Activated CD8-positive, alpha-beta memory T cell treated with anti-CD3 and anti-CD28 coated beads, Interleukin-2, amount 50 U/mL, for 4 hours (primary cell): ENCODE results near the gene ZNF611.
"Not testable (repeated sequence)": the region's sequence is repeated elsewhere in the genome, so short reads cannot be mapped to it uniquely, and the experiment has no call there.

ENCODE experiments used
- DNase-seq: peaks from one replicate; pipeline ENCODE4 v3.0.0-alpha.2; 2020

ZNF611 gene

GRCh38 chr19:52734893-52735661 lies at the start of gene ZNF611:
Gene ZNF611 (minus strand): TSS chr19:52735044. CDS start chr19:52715894, 19,150 bp downstream.
- peak; percentile 100 for DNase-seq

DNA sequence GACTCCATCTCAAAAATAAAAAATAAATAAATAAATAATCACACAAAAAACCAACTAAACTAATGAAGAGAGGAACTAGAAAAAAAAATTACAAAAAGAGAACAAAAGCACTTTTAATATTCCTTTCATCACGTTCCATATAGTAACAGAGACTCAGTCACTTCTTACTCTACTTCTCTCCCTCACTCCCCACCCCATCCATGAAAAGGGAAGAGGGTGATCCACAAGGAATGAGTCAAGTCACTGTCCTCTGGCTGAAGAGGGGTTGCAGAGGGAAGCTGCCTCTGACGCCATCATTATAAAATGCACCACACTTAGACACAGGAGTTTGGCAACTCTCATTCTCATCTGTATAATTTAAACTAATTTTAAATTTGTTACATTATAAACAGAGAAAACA lies 48.0 kb upstream of the ZNF611 start:
- DNase-seq = not testable (repeated sequence)

GRCh38 chr19:52778811-52779210 lies 44.0 kb upstream of the ZNF611 start:
- DNase-seq = peak; percentile 54

GRCh38 chr19:52756447-52756846 lies 21.6 kb upstream of the ZNF611 start:
- not testable (repeated sequence) for DNase-seq

DNA sequence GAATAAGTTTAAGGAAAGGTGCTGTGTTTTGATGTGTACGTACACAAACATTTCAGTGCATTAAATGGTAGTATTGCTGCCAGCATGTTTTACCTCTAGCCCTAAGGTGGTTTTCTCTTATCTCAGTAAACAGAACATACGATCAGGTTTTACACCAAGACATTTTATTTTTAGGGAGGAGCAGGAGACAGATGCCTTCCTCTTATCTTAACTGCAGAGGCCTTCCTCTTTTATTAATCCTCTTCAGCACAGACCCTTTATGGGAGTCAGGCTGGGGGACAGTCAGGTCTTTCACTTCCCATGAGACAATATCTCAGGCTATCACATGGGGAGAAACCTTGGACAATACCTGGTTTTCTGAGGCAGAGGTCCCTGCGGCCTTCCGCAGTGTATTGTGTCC lies 14.9 kb upstream of the ZNF611 start:
- DNase-seq = no peak

GRCh38 chr19:52748336-52748950 lies 13.6 kb upstream of the ZNF611 start:
- no peak for DNase-seq

DNA sequence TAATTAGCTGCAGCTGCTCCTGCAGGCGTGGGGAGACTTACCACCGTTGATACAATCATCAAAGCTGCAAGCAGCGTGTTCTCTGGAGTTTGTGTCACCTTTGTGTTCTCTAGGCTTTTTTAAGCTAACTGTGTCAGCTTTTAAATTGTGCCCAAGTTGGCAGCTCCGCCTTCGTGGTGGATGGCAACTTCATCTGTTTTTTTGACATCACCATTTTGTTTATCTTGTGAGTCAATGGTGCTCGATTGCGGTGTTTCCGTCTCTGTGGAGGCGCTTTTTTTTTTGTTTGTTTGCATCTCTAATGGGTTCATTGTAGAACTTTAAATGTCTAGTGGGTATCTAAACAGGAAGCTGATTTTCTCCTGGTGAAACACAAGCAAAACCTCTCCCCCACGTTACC lies 11.1 kb upstream of the ZNF611 start:
- DNase-seq = not testable (repeated sequence)

- DNase-seq = no peak
Observed at GRCh38 chr19:52743091-52743490, 8.2 kb upstream of the ZNF611 start.

DNA sequence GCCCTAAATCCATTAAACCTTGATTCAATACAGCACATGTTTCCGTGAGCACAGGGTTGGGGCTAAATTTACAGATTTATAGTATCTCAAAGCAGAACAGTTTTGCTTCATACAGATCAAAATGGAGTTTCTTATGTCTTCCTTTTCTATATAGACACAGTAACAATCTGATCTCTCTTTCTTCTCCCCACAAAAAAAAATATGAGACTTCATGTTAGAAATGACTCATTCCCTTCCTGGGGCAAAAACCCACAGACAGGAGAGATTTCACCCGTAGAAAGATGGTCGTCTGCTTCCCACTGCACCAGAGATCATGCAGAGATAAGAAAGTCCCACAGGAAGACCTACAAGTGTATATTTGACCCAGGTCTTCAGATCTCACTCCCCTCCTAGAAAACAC lies 7.7 kb upstream of the ZNF611 start:
- no peak for DNase-seq

- no peak for DNase-seq
Observed at GRCh38 chr19:52741951-52742485, 7.2 kb upstream of the ZNF611 start.

DNA sequence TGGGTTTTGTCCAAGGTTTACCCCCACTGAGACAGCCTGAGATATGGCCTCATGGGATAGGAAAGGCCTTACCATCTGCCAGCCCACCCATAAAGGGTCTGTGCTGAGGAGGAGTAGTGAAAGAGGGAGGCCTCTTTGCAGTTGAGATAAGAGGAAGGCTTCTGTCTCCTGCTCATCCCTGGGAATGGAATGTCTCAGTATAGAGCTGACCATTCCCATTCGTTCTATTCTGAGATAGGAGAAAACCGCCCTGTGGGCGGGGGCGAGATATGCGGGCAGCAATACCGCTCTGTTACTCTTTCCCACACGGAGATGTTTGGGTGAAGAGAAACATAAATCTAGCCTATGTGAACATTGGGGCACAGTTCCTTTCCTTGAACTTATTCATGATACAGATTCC lies 6.5 kb upstream of the ZNF611 start:
- not testable (repeated sequence) for DNase-seq

DNA sequence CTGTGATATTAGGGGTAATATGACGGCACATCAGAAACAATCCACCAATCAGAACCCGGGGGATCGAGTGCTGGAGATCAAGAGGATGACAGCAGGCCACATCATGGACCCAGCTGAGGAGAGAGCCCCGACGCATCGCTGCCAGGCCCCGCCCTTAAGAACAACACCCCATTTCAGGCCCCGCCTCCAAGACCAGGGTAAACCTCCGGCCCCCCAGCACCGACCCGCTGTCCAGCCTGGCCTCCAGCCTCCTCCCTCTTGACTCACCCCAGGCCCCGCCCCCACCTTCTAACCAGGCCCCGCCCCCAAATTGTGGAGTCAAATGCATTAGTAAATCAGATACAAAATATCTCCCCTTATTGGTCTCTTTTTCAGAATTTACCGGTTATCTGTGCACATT lies 4.7 kb upstream of the ZNF611 start:
- DNase-seq = no peak

- no peak for DNase-seq
Observed at GRCh38 chr19:52735734-52736133, 890 bp upstream of the ZNF611 start.

- no peak for DNase-seq
Observed at GRCh38 chr19:52734331-52734892, 432 bp downstream of the ZNF611 start.

- not testable (repeated sequence) for DNase-seq
Observed at GRCh38 chr19:52726051-52726450, 8.8 kb downstream of the ZNF611 start.

GRCh38 chr19:52725528-52725961 lies 9.3 kb downstream of the ZNF611 start:
- DNase-seq = no peak

DNA sequence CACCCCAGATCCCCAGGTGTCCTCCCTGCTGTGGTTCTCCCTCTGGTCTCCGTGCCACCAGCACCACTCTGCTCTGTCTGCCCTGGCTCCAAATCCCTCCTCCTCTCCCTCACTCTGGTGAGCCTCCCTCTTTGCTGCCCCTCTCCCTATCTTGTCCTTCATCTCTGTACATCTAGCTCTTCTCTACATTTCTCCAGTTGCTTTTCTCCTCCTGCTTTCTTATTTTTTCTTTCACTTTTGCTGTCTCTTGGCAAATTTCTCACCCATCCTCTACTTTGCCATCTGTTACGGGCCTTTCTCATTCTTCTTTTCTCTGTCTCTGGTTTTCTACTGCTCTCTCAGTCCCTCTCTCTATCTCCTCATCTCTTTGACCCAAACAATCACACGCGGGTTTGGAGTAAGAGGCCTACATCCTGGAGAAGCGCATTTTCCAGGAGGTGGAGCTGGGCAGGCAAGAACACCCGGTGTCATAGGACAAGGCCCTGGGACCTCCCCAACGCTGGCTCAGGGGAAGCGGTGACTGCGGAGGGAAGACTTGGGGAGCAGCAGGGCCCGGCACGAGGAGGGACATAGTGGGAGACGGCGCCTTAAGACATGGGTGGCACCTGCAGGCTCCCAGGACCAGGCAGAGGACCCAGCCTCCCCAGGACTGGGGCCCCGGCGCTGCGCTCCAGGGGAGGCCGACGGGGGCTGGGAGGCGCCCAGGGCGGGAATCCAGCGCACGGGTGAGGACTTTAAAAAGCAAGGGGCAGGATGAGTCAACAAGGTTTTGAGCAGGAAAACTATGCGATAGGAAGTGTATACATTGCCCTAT lies 9.9 kb downstream of the ZNF611 start:
- DNase-seq = no peak

DNA sequence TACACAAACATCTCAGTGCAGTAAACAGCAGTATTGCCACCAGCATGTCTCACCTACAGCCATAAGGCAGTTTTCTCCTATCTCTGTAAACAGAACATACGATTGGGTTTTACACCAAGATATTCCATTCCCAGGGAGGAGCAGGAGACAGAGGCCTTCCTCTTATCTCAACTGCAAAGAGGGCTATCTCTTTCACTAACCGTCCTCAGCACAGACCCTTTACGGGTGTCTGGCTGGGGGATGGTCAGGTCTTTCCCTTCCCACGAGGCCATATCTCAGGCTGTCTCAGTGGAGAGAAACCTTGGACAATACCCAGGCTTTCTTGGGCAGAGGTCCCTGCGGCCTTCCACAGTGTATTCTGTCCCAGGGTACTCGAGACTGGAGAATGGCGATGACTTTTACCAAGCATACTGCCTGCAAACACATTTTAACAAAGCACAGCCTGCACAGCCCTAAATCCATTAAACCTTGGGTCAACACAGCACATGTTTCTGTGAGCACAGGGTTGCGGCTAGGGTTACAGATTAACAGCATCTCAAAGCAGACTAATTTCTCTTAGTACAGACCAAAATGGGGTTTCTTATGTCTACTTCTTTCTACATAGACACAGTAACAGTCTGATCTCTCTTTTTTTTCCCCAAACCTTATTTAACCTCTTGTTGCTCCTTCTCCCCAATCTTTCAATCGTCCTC lies 10.8 kb downstream of the ZNF611 start:
- not testable (repeated sequence) for DNase-seq

GRCh38 chr19:52722062-52723003 lies 12.5 kb downstream of the ZNF611 start:
- DNase-seq = no peak

GRCh38 chr19:52720541-52720940 lies 14.3 kb downstream of the ZNF611 start:
- not testable (repeated sequence) for DNase-seq

GRCh38 chr19:52716522-52716921 lies 18.3 kb downstream of the ZNF611 start:
- DNase-seq = no peak
